H54 (cell line): ENCODE measurements around the gene TP53INP2.
"Not testable (repeated sequence)": the region's sequence is repeated elsewhere in the genome, so short reads cannot be mapped to it uniquely, and the experiment has no call there.

ENCODE experiments used
- DNase-seq: peaks from one replicate; pipeline ENCODE4 v3.0.0; 2011; ENCODE audit warnings: low spot score, mixed read lengths; ENCODE audit not compliant: insufficient read length
- FAIRE-seq: peaks from 3 replicates; lab custom pipeline; 2011; peaks lifted over from hg19 to GRCh38; lab: Jason Lieb, UNC
- POLR2A ChIP-seq: IDR thresholded peaks from 2 replicates; pipeline ENCODE4 v1.6.1; 2011; ENCODE audit warnings: low read depth, mild to moderate bottlenecking, low read length

Gene TP53INP2

DNA sequence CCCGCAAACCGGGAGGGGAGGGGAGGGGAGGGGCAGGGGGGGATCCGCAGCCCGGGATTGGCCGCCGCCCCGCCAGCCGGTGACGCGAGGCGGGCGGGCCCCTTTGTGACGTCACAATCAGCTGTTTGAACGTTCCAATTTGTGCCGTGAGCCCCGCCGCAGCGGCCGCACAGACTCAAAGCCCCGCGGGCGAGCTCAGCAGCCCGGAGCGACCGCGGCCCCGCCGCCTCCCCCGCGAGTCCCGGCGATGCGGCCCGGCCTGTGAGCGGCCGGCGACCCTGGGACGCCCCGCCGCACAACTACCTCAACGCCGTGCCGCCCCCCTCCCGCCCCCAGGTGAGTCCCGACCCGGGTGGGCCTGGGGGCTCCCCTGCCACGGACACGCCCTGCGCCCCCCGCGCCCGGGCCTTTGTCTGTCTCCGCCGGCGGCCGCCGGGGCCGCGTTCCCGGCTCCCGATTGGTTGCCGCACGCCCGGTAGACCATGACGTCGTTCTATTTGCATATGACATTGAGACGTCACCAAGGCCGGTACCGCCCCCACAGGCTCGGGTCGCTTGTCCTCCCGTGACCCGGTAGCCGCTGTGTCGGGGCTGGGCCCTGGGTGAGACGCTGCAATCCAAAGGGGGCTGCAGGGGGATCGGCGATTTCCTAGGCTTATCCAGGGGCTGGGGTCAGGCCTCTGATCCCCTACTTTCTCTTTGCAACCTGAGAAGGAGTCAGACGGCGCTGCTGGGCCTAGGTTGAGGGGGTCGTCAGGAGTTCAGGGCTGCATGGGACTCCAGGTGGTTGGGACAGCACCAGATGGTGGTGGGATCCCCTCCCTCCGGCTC is at the start of gene TP53INP2:
TP53INP2 (plus strand) TSS at position 168 of the 831 bp plus-strand sequence. CDS start 4,396 bp downstream, outside the sequence.
- FAIRE-seq (no peak), DNase-seq (peak; percentile 83)
- TF ChIP-seq POLR2A = peak; percentile 25

DNA sequence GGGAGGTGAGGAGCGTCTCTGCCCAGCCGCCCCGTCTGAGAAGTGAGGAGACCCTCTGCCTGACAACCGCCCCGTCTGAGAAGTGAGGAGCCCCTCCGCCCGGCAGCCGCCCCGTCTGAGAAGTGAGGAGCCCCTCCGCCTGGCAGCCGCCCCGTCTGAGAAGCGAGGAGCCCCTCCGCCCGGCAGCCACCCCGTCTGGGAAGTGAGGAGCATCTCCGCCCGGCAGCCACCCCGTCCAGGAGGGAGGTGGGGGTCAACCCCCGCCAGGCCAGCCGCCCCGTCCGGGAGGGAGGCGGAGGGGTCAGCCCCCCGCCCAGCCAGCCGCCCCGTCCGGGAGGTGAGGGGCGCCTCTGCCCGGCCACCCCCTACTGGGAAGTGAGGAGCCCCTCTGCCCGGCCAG is 45.5 kb upstream of the TP53INP2 start:
- not testable (repeated sequence) for DNase-seq, FAIRE-seq

DNA sequence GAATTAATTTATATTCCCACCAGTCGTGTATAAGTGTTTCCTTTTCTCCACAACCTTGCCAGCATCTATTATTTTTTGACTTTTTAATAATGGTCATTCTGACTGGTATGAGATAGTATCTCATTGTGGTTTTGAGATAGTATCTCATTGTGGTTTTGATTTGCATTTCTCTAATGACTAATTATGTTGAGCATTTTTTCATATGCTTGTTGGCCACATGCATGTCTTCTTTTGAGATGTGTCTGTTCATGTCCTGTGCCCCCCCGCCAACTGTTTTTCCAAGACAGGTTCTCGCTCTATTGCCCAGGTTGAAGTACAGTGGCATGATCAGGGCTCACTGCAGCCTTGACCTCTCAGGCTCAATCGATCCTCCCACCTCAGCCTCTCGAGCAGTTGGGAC is 42.3 kb upstream of the TP53INP2 start:
- FAIRE-seq, DNase-seq: not testable (repeated sequence)

- DNase-seq (no peak), FAIRE-seq (no peak)
- no peak for TF ChIP-seq POLR2A
Observed at GRCh38 chr20:34663213-34663943, 40.8 kb upstream of the TP53INP2 start.

DNA sequence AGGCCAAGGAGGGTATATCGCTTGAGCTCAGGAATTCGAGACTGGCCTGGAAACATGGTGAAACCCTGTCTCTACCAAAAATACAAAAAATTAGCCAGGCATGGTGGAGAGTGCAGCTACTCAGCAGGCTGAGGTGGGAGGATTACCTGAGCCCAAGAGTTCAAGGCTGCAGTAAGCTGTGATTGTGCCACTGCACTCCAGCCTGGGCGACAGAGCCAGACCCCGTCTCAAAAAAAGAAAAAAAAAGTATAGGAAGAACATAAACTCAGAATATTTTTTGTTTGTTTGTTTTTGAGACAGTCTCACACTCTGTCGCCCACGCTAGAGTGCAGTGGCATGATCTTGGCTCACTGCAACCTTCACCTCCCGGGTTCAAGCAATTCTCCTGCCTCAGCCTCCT is 39.4 kb upstream of the TP53INP2 start:
- DNase-seq = not testable (repeated sequence)

GRCh38 chr20:34669094-34669493 is 35.0 kb upstream of the TP53INP2 start:
- no peak for FAIRE-seq
- TF ChIP-seq POLR2A = no peak
- no peak for DNase-seq

More for the DNA sequence above, 39.4 kb upstream of the TP53INP2 start:
- not testable (repeated sequence) for FAIRE-seq

DNA sequence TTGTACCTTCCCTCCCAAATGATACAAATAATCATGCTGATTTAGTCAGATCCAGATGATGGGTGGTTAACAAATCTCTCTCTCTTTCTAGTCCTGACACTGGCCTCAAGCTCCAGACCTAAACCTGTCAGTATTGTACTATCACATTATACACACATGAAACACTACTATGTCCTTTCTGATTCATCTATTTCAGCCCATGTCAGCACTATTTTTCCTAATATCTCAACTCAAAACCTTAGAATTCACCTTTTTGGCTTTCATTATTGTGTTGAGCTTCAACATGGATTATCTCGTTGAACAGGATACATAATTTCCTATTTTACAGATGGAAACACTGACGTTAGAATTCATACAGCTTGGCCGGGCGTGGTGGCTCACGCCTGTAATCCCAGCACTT is 30.7 kb upstream of the TP53INP2 start:
- DNase-seq = no peak
- no peak for TF ChIP-seq POLR2A

GRCh38 chr20:34675561-34675960 is 28.6 kb upstream of the TP53INP2 start:
- no peak for TF ChIP-seq POLR2A
- DNase-seq = no peak
- no peak for FAIRE-seq

More for the DNA sequence above, 30.7 kb upstream of the TP53INP2 start:
- no peak for FAIRE-seq

DNA sequence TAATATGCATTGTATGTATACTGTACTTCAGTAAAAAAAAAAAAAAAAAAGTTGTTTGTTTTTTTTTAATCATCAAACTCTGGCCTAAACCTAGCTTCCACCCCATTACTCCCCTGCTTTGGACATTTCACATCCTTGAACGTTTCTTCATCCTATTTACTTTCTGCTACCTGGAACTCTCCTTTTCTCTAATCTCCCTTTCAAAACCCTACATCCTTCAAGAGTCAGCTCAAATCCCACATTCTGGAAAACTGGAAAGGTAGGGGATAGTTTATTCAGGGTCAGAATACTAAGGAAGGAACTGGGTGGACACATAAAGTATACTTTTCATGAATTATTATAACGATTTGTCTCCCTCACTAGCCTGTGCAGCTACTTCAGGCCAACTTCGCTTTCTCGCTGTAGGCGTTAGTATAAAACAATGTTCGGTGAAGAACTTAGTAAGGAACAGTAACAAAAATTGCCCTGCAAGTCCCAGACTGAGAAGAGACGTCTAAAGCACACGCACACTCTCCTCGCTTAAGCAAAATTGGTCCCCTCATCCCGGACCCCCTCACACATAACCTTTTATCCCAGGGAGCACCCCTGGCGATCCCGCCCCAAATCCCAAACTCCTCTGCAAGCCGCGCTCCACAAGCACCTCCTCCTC is 28.0 kb upstream of the TP53INP2 start:
- TF ChIP-seq POLR2A = no peak
- no peak for DNase-seq
- FAIRE-seq = no peak

- FAIRE-seq (peak; percentile 30), DNase-seq (peak; percentile 84)
- TF ChIP-seq POLR2A = peak; percentile 37
Observed at GRCh38 chr20:34676642-34677373, 27.3 kb upstream of the TP53INP2 start, which contains the start of gene PIGU. Gene PIGU (minus strand): TSS chr20:34677092. CDS start chr20:34677085, 7 bp downstream.

DNA sequence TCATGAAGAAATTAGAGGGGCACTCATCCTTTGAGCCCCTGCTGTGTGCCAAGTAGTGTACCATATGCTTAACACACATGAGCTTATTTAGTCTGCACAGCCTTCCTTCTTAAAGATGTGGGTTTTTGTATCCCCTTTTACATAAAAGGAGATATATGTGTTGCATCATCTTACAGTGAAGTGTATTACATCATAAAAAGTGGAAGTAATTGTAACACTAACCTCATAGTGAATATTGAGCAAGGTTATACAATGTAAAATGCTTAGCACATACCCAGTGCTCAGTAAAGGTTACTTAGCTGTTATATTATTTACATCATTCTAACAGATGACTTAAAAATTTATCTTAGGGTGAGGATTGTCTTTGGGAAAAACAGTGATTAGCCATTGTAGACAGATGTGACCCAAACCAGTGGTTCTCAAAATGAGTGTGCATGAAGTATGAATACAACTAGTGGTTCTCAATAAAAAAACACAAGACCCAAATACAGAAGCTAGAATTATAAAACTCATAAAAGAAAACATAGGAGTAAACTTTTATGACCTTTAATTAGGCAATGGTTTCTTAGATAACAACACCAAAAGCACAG is 23.5 kb upstream of the TP53INP2 start:
- no peak for DNase-seq
- TF ChIP-seq POLR2A = no peak
- no peak for FAIRE-seq

GRCh38 chr20:34683667-34684066 is 20.5 kb upstream of the TP53INP2 start:
- FAIRE-seq (no peak), DNase-seq (no peak)
- no peak for TF ChIP-seq POLR2A

DNA sequence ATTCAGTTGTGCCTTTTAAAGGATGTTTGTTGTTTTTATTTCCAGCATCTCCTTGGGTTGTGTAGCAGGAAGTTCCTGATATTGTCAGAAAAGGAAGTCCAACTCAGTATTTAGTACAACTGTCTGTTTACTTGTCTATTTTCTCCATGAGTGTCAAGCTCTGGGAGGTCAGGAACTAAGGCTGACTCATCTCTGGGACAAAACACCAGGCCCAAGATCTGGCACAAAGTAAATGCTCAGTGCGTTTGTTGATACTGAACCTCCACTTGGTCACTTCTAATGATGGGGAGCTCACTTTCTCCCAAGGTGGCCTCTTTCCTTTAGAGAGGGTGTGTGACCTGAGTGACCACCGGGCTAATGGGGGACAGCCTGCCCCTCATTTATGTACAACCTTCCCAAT is 14.7 kb upstream of the TP53INP2 start:
- TF ChIP-seq POLR2A = no peak
- FAIRE-seq = peak; percentile 27
- DNase-seq = peak; percentile 24
